K562 (cell line): Measurements from ENCODE around the gene PRKACA. TPM values are rescaled to one million over a fixed set of nuclear protein-coding genes. Genes with fewer than 3 reads are reported as not detected.
A peak's percentile ranks its signal among the peaks of the same experiment; 100 is the strongest.

Experiments
- BDP1 ChIP-seq: IDR thresholded peaks from 3 replicates; pipeline ENCODE4 v1.6.1; 2011; ENCODE audit not compliant: insufficient read length, insufficient read depth
- BRD4 ChIP-seq: fragments of 200-600 bp; sonication (generic); IDR thresholded peaks from 2 replicates; pipeline ENCODE4 v1.6.1; 2017; ENCODE audit warnings: inconsistent platforms
- ELF2 ChIP-seq: fragments of 250-450 bp; sonication (Bioruptor Pico); IDR thresholded peaks from 2 replicates; pipeline ENCODE4 v1.5.0; 2021; ENCODE audit warnings: mild to moderate bottlenecking
- ERF ChIP-seq: fragments of 450-650 bp; formaldehyde crosslinking; IDR thresholded peaks from 2 replicates; pipeline ENCODE4 v1.4.0; 2020; ENCODE audit warnings: mild to moderate bottlenecking, mixed read lengths
- MCM5 ChIP-seq: fragments of 450-650 bp; IDR thresholded peaks from 2 replicates; pipeline ENCODE4 v1.6.1; 2016; ENCODE audit warnings: low read depth
- MECOM ChIP-seq: fragments of 250-450 bp; sonication (Bioruptor Pico); IDR thresholded peaks from 2 replicates; pipeline ENCODE4 v1.8.0; 2022; ENCODE audit warnings: inconsistent platforms
- RAD21 ChIP-seq, 2 experiments: fragments of 250-450 bp in 1 of 2; fragments of 450-650 bp in 1 of 2; sonication (Bioruptor Pico) in 1 of 2; formaldehyde crosslinking in 1 of 2; IDR thresholded peaks in 1 of 2; conservative IDR thresholded peaks in 1 of 2; 2 replicates each; pipeline versions ENCODE4 v1.4.0 to v1.8.0; 2020 to 2022; ENCODE audit warnings: mild to moderate bottlenecking in 2 of 2, moderate library complexity in 1 of 2
- RAD51 ChIP-seq: fragments of 450-650 bp; IDR thresholded peaks from 2 replicates; pipeline ENCODE4 v1.7.1; 2016; ENCODE audit warnings: low read depth, mild to moderate bottlenecking, borderline replicate concordance
- RFX7 ChIP-seq: fragments of 250-450 bp; sonication (Bioruptor Pico); IDR thresholded peaks from 2 replicates; pipeline ENCODE4 v1.5.1; 2021; ENCODE audit warnings: mild to moderate bottlenecking
- RNF219 ChIP-seq: fragments of 250-450 bp; sonication (Bioruptor Pico); IDR thresholded peaks from 2 replicates; pipeline ENCODE4 v1.5.0; 2022; ENCODE audit warnings: mild to moderate bottlenecking
- SAFB ChIP-seq: fragments of 200-400 bp; formaldehyde crosslinking; IDR thresholded peaks from 2 replicates; pipeline ENCODE4 v1.6.1; 2017; ENCODE audit warnings: low read depth, low read length, borderline replicate concordance
- SMC3 ChIP-seq: conservative IDR thresholded peaks from 2 replicates; pipeline ENCODE4 v1.6.1; 2011; ENCODE audit warnings: low read depth, low read length, improper control_type of control experiment; ENCODE audit not compliant: insufficient read depth
- TEAD2 ChIP-seq: fragments of 450-650 bp; IDR thresholded peaks from 2 replicates; pipeline ENCODE4 v1.6.1; 2016; ENCODE audit warnings: missing genetic modification characterization, control low read depth, missing compliant biosample characterization
- ZBTB2 ChIP-seq: fragments of 450-650 bp; IDR thresholded peaks from 2 replicates; pipeline ENCODE4 v1.6.1; 2016; ENCODE audit warnings: antibody characterized with exemption
- ZC3H4 ChIP-seq: sonication (generic); formaldehyde crosslinking; IDR thresholded peaks from 2 replicates; pipeline ENCODE4 v1.9.0; 2021; ENCODE audit warnings: missing genetic modification reagents, borderline replicate concordance
- ZFPM2 ChIP-seq: fragments of 250-450 bp; sonication (Bioruptor Pico); IDR thresholded peaks from 2 replicates; pipeline ENCODE4 v1.5.1; 2022; ENCODE audit warnings: mild to moderate bottlenecking
- ZNF12 ChIP-seq: sonication (generic); formaldehyde crosslinking; IDR thresholded peaks from 2 replicates; pipeline ENCODE4 v1.4.0; 2020; ENCODE audit warnings: mild to moderate bottlenecking, missing genetic modification reagents
- ZNF253 ChIP-seq: fragments of 250-450 bp; sonication (Bioruptor Pico); conservative IDR thresholded peaks from 2 replicates; pipeline ENCODE4 v1.6.1; 2021; ENCODE audit warnings: mild to moderate bottlenecking
- ZNF316 ChIP-seq: fragments of 450-650 bp; IDR thresholded peaks from 2 replicates; pipeline ENCODE4 v1.6.1; 2016
- ZNF830 ChIP-seq: fragments of 250-450 bp; sonication (Bioruptor Pico); IDR thresholded peaks from 2 replicates; pipeline ENCODE4 v1.5.0; 2021; ENCODE audit warnings: mild to moderate bottlenecking
- polyA plus RNA-seq, 8 experiments: library from polyadenylated mRNA; depleted of rRNA in 4 of 8; stranded (reverse) in 5 of 8; unstranded in 3 of 8; fragments of >200 nt; fragmentation: Nextera tagmentation in 2 of 8; fragmentation: Illumina TruSeq in 1 of 8; extraction: Ambion mirVana in 2 of 8; extraction: Trizol in 1 of 8; gene quantifications; 2 replicates each; pipeline versions ENCODE4 v1.2.1 to v1.2.3, GENCODE V29; 2011 to 2014; ENCODE audit warnings: inconsistent platforms in 1 of 8, missing spikeins in 1 of 8
- total RNA-seq, 7 experiments: library from RNA; depleted of rRNA in 6 of 7; stranded (reverse); fragments of >200 nt in 6 of 7; fragmentation: Illumina TruSeq in 2 of 7; extraction: Trizol in 2 of 7; gene quantifications; 2 replicates each; pipeline versions ENCODE4 v1.2.1 to v1.2.3, GENCODE V29; 2011 to 2021; ENCODE audit warnings: low replicate concordance in 1 of 7
- TF ChIP-seq, protein P1 (sequence below): fragments of 250-450 bp; sonication (Bioruptor Pico); IDR thresholded peaks from 2 replicates; pipeline ENCODE4 v1.4.0; 2020; ENCODE audit warnings: mild to moderate bottlenecking, moderate library complexity
- TF ChIP-seq, protein P2 (sequence below): sonication (generic); formaldehyde crosslinking; IDR thresholded peaks from 2 replicates; pipeline ENCODE4 v1.8.0; 2022; ENCODE audit warnings: mild to moderate bottlenecking, missing genetic modification reagents

Gene PRKACA
- total and polyA plus RNA-seq, 9 of the 15 experiments (the other 6 are each of a cell fraction or from before 2014, with no cell fraction given): 1.2 to 63.1 (median 13.0) TPM

GRCh38 chr19:14080887-14081796, 36.4 kb downstream of the PRKACA start (continued):
- TF ChIP-seq RNF219 (CRISPR knock-in tag) (no peak), TEAD2 (no peak), ZNF253 (CRISPR knock-in tag) (no peak), ZBTB2 (peak; percentile 99), ERF (CRISPR knock-in tag) (no peak), BDP1 (no peak), ZNF12 (no peak; the same call in 1 of the 2 replicates), BRD4 (no peak), RAD51 (no peak), ZNF830 (CRISPR knock-in tag) (0 out of 2 replicates have a peak, but pooled peaks have one; percentile 29), SMC3 (no peak), ZNF316 (no peak), ELF2 (CRISPR knock-in tag) (peak; percentile 93), RAD21 (CRISPR knock-in tag; conservative IDR thresholded peaks at IDR 0.05 in 1 of 2, IDR thresholded peaks at IDR 0.05 in 1 of 2) (no peak), MECOM (CRISPR knock-in tag) (no peak), SAFB (no peak), ZFPM2 (no peak), MCM5 (no peak), ZC3H4 (CRISPR knock-in tag) (no peak), RFX7 (no peak)
- TF ChIP-seq, protein P1, sequence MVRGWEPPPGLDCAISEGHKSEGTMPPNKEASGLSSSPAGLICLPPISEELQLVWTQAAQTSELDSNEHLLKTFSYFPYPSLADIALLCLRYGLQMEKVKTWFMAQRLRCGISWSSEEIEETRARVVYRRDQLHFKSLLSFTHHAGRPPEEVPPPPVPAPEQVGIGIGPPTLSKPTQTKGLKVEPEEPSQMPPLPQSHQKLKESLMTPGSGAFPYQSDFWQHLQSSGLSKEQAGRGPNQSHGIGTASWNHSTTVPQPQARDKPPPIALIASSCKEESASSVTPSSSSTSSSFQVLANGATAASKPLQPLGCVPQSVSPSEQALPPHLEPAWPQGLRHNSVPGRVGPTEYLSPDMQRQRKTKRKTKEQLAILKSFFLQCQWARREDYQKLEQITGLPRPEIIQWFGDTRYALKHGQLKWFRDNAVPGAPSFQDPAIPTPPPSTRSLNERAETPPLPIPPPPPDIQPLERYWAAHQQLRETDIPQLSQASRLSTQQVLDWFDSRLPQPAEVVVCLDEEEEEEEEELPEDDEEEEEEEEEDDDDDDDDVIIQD (CRISPR knock-in tag): no peak
- TF ChIP-seq, protein P2, sequence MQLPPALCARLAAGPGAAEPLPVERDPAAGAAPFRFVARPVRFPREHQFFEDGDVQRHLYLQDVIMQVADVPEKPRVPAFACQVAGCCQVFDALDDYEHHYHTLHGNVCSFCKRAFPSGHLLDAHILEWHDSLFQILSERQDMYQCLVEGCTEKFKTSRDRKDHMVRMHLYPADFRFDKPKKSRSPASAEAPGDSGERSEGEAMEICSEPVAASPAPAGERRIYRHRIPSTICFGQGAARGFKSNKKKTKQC (CRISPR knock-in tag): peak; percentile 41
